Measurements from ENCODE around the gene RAPGEF4. TPM values are rescaled to one million over a fixed set of nuclear protein-coding genes. Genes with fewer than 3 reads are reported as not detected.

RAPGEF4 gene
- total RNA-seq, 4 donors from 2014 or later: 1.4 to 5.5 (median 1.8) TPM

GRCh38 chr2:172914341-172915008 is 178.8 kb downstream of the RAPGEF4 start:
- H3K4me3 ChIP-seq: no peak overlapping the region
- TF ChIP-seq POLR2A (IDR thresholded peaks at IDR 0.05) (no peak), CTCF (IDR thresholded peaks at IDR 0.05 in 4 of 5, conservative IDR thresholded peaks at IDR 0.05 in 1 of 5) (no peak)
- H3K9me3 ChIP-seq: no peaks in the 10 kb centered on the region
- H3K27ac ChIP-seq: no peak overlapping the region
- no peaks in the 10 kb centered on the region for H3K4me1 ChIP-seq
- no peaks in the 10 kb centered on the region for H3K27me3 ChIP-seq
- in situ Hi-C loops (cut with MboI; ENCODE audit: low sequenced_read_pairs in 4 of 4): no loop called here
- DNase-seq (no peak), ATAC-seq (no peak)
- intact Hi-C loops (cut with DNase I; ENCODE audit: low total_unique reads): no loop called here
- H3K36me3 ChIP-seq: no peaks in the 10 kb centered on the region

GRCh38 chr2:172917716-172918115 is 182.1 kb downstream of the RAPGEF4 start:
- in situ Hi-C loops (cut with MboI; ENCODE audit: low sequenced_read_pairs in 4 of 4): no loop called here
- intact Hi-C loops (cut with DNase I; ENCODE audit: low total_unique reads): no loop called here
- ATAC-seq: no peak

GRCh38 chr2:172919732-172920131 is 184.1 kb downstream of the RAPGEF4 start:
- no peaks in the 10 kb centered on the region for H3K9me3 ChIP-seq
- ATAC-seq (no peak), DNase-seq (no peak)
- no peak overlapping the region for H3K27ac ChIP-seq
- no peaks in the 10 kb centered on the region for H3K36me3 ChIP-seq
- in situ Hi-C loops (cut with MboI; ENCODE audit: low sequenced_read_pairs in 4 of 4) (no loop called here), intact Hi-C loops (cut with DNase I; ENCODE audit: low total_unique reads) (no loop called here)
- H3K4me1 ChIP-seq: peaks cover 6 to 12% of the 10 kb centered on the region in 2 donors
- no peak overlapping the region for H3K4me3 ChIP-seq
- no peaks in the 10 kb centered on the region for H3K27me3 ChIP-seq
- TF ChIP-seq CTCF (IDR thresholded peaks at IDR 0.05 in 4 of 5, conservative IDR thresholded peaks at IDR 0.05 in 1 of 5) (no peak), POLR2A (IDR thresholded peaks at IDR 0.05) (no peak)

More at GRCh38 chr2:172917716-172918115, 182.1 kb downstream of the RAPGEF4 start:
- TF ChIP-seq CTCF (IDR thresholded peaks at IDR 0.05 in 4 of 5, conservative IDR thresholded peaks at IDR 0.05 in 1 of 5) (no peak), POLR2A (IDR thresholded peaks at IDR 0.05) (no peak)
- no peaks in the 10 kb centered on the region for H3K9me3 ChIP-seq
- H3K27ac ChIP-seq: no peak overlapping the region
- no peaks in the 10 kb centered on the region for H3K36me3 ChIP-seq
- H3K27me3 ChIP-seq: no peaks in the 10 kb centered on the region
- peaks cover 6 to 9% of the 10 kb centered on the region in 2 donors for H3K4me1 ChIP-seq
- DNase-seq: no peak
- H3K4me3 ChIP-seq: no peak overlapping the region

- in situ Hi-C loops (cut with MboI; ENCODE audit: low sequenced_read_pairs in 4 of 4): no loop called here
- DNase-seq: no peak
Measured at GRCh38 chr2:172921532-172922236, 186.0 kb downstream of the RAPGEF4 start.

More at GRCh38 chr2:172921532-172922236, 186.0 kb downstream of the RAPGEF4 start:
- TF ChIP-seq POLR2A (IDR thresholded peaks at IDR 0.05) (no peak), CTCF (IDR thresholded peaks at IDR 0.05 in 4 of 5, conservative IDR thresholded peaks at IDR 0.05 in 1 of 5) (no peak)
- H3K27me3 ChIP-seq: no peaks in the 10 kb centered on the region
- H3K4me1 ChIP-seq: peaks cover 6 to 12% of the 10 kb centered on the region in 2 donors
- ATAC-seq: no peak
- intact Hi-C loops (cut with DNase I; ENCODE audit: low total_unique reads): no loop called here
- no peaks in the 10 kb centered on the region for H3K9me3 ChIP-seq
- H3K36me3 ChIP-seq: no peaks in the 10 kb centered on the region
- no peak overlapping the region for H3K27ac ChIP-seq
- H3K4me3 ChIP-seq: no peak overlapping the region
